ENCODE measurements around the gene TRAPPC12. TPM values are rescaled to one million over a fixed set of nuclear protein-coding genes. Genes with fewer than 3 reads are reported as not detected.

The TRAPPC12 gene
- total RNA-seq, 1 donor from 2014 or later, result 89.7 TPM

DNA sequence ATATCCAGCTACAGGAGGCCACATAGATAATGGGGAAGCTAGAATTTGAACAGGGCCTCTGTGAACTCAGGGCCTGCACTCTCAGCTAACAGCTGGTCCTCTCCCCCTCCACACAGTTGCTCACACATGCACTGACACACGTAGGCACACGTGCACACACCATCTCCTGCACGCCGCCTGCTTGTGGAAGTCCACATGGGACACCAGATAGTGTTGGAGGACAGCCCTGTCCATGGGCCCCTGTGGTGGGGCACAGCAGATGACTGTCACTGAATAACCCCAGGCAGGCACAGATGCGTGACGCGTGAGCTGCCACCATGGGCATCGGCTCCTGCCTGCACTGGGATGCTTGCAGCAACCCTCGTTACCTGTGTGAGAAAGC lies 87.0 kb downstream of the TRAPPC12 start:
- Mint-ChIP-seq H3K27ac (ENCODE audit: unreplicated experiment) (no peak overlapping the region), H3K27me3 (ENCODE audit: unreplicated experiment) (no peaks in the 10 kb centered on the region), H3K36me3 (ENCODE audit: unreplicated experiment) (peaks cover 29% of the 10 kb centered on the region), H3K4me1 (ENCODE audit: unreplicated experiment) (peaks cover 7% of the 10 kb centered on the region), H3K4me3 (ENCODE audit: unreplicated experiment) (no peak overlapping the region), H3K9me3 (ENCODE audit: unreplicated experiment) (no peaks in the 10 kb centered on the region)
- TF ChIP-seq, protein P1, sequence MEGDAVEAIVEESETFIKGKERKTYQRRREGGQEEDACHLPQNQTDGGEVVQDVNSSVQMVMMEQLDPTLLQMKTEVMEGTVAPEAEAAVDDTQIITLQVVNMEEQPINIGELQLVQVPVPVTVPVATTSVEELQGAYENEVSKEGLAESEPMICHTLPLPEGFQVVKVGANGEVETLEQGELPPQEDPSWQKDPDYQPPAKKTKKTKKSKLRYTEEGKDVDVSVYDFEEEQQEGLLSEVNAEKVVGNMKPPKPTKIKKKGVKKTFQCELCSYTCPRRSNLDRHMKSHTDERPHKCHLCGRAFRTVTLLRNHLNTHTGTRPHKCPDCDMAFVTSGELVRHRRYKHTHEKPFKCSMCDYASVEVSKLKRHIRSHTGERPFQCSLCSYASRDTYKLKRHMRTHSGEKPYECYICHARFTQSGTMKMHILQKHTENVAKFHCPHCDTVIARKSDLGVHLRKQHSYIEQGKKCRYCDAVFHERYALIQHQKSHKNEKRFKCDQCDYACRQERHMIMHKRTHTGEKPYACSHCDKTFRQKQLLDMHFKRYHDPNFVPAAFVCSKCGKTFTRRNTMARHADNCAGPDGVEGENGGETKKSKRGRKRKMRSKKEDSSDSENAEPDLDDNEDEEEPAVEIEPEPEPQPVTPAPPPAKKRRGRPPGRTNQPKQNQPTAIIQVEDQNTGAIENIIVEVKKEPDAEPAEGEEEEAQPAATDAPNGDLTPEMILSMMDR (IDR thresholded peaks at IDR 0.05), result no peak
- no peak for DNase-seq (ENCODE audit: extremely low spot score, unreplicated experiment)

DNA sequence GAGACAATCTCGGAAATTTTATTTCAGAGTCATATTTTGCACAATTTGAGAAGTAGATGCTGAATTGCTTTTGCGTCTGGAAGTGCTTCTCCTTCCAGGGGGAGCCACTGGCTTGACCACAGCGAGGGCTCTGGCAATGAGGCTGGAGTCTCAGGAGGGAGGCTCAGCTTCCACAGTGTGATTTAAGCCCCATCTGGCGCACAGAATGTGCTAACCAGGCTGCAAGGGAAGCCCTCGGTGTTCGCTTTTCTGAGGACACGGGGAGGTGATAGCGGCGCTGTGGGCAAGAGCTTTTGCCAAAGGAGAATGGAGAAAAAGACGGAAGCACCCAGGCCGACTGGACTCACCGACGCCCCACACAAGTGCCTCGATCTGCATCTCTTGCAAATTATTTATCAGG lies 87.5 kb downstream of the TRAPPC12 start:
- TF ChIP-seq, protein P1 (IDR thresholded peaks at IDR 0.05), result no peak
- H3K27ac Mint-ChIP-seq (ENCODE audit: unreplicated experiment), result no peak overlapping the region
- no peaks in the 10 kb centered on the region for H3K9me3 Mint-ChIP-seq (ENCODE audit: unreplicated experiment)
- H3K4me3 Mint-ChIP-seq (ENCODE audit: unreplicated experiment), result no peak overlapping the region
- DNase-seq (ENCODE audit: extremely low spot score, unreplicated experiment), result no peak
- H3K4me1 Mint-ChIP-seq (ENCODE audit: unreplicated experiment), result peaks cover 7% of the 10 kb centered on the region
- no peaks in the 10 kb centered on the region for H3K27me3 Mint-ChIP-seq (ENCODE audit: unreplicated experiment)
- peaks cover 28% of the 10 kb centered on the region for H3K36me3 Mint-ChIP-seq (ENCODE audit: unreplicated experiment)

DNA sequence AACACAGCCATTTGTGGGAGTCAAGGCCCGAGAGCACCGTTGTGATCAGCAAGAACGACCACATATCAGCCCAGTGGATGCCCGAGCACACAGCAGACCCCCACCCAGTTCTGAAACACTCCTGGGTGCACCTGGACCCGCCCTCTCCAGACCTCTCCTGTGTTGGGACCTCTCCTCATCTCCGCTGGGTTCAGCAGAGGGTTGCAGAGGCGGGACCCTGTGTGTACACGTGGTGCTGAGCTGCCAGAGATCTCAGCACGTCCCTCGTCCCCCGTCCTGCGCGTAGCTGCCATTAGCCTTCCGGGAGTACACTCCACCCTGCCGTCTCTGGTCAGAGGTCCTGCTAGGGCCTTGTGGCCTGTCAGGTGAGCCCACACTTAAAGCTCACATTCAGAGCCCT lies 88.2 kb downstream of the TRAPPC12 start:
- DNase-seq (ENCODE audit: extremely low spot score, unreplicated experiment), result no peak
- TF ChIP-seq, protein P1 (IDR thresholded peaks at IDR 0.05), result no peak
- Mint-ChIP-seq H3K27me3 (ENCODE audit: unreplicated experiment) (no peaks in the 10 kb centered on the region), H3K27ac (ENCODE audit: unreplicated experiment) (no peak overlapping the region), H3K9me3 (ENCODE audit: unreplicated experiment) (no peaks in the 10 kb centered on the region), H3K36me3 (ENCODE audit: unreplicated experiment) (peaks cover 35% of the 10 kb centered on the region), H3K4me1 (ENCODE audit: unreplicated experiment) (peaks cover 7% of the 10 kb centered on the region), H3K4me3 (ENCODE audit: unreplicated experiment) (no peak overlapping the region)

DNA sequence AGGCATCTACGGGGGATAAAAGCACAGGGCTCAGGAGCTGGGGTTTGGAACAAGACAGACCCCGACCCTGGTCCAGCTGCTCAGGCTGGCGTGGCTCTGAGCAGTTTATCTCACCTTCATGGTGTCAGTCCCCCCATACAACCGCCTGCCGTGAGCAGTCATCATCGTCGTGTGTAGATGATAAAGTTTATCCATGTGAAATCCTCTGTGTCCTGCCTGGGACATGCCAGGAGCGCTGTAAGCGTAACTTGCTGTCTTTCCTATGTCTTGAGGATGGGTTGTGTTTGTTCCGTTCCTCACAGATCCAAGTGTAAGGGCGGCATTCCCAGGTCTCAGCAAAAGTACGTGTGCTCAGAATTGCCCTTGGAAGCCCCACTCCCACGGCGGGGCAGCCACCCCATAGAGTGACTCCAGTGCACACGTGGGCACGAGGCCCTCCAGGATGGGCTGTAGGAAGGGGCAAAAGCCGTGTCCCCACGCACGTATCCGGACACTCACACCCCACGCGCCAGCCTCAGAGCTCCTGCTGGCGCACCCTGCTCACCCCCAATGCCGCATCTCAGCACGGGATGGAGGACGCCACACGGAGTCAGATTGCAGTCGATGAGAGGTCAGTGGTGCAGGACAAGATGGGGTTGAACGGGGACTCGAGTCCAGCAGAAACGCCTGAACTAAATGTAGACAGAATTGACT lies 88.9 kb downstream of the TRAPPC12 start:
- H3K27me3 Mint-ChIP-seq (ENCODE audit: unreplicated experiment), result no peaks in the 10 kb centered on the region
- peaks cover 38% of the 10 kb centered on the region for H3K36me3 Mint-ChIP-seq (ENCODE audit: unreplicated experiment)
- H3K4me3 Mint-ChIP-seq (ENCODE audit: unreplicated experiment), result no peak overlapping the region
- H3K4me1 Mint-ChIP-seq (ENCODE audit: unreplicated experiment), result peaks cover 7% of the 10 kb centered on the region
- no peaks in the 10 kb centered on the region for H3K9me3 Mint-ChIP-seq (ENCODE audit: unreplicated experiment)
- TF ChIP-seq, protein P1 (IDR thresholded peaks at IDR 0.05), result no peak
- H3K27ac Mint-ChIP-seq (ENCODE audit: unreplicated experiment), result no peak overlapping the region
- DNase-seq (ENCODE audit: extremely low spot score, unreplicated experiment), result no peak

DNA sequence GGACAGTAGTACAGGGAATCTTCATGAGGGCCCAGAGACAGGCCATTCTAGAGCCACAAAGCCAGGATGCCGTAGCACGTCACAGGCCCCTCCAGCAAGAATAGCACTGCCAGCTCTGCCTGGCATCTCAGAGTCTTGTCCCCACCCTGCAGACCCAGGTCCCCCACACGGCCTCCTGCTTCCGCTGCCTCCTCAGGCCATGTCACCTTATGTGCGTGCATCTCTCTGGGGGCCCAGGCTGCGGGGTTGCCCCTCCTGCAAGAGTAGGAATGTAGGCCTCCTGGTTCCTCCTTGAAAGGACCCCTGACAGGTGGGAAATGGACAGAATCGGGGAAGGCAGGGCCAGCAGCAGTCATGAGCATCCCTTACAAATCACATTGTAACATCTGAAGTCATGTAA lies 90.0 kb downstream of the TRAPPC12 start:
- Mint-ChIP-seq H3K27me3 (ENCODE audit: unreplicated experiment) (no peaks in the 10 kb centered on the region), H3K4me3 (ENCODE audit: unreplicated experiment) (no peak overlapping the region), H3K36me3 (ENCODE audit: unreplicated experiment) (peaks cover 35% of the 10 kb centered on the region), H3K27ac (ENCODE audit: unreplicated experiment) (no peak overlapping the region), H3K9me3 (ENCODE audit: unreplicated experiment) (no peaks in the 10 kb centered on the region), H3K4me1 (ENCODE audit: unreplicated experiment) (peaks cover 7% of the 10 kb centered on the region)
- no peak for DNase-seq (ENCODE audit: extremely low spot score, unreplicated experiment)
- TF ChIP-seq, protein P1 (IDR thresholded peaks at IDR 0.05), result no peak

Measured in osteocyte (in vitro differentiated cells).